Stimulated activated CD4-positive, alpha-beta T cell treated with anti-CD3 and anti-CD28 coated beads, Interleukin-1b, Interleukin-23, amount 100 ng/mL, for 24 hours (primary cell): Measurements from ENCODE around the gene MYPOP.

Source experiments
- DNase-seq, 4 experiments: peaks; one replicate each; pipeline ENCODE4 v3.0.0-alpha.2; 2020; ENCODE audit warnings: low read depth in 4 of 4, low spot score in 1 of 4

The MYPOP gene

GRCh38 chr19:45865269-45865948, 37.0 kb downstream of the MYPOP start:
- DNase-seq: no peak

GRCh38 chr19:45864629-45865082, 37.8 kb downstream of the MYPOP start:
- DNase-seq: no peak

GRCh38 chr19:45863840-45864628, 38.4 kb downstream of the MYPOP start, which contains the start of gene FOXA3:
Gene FOXA3 (plus strand): TSS chr19:45864326. CDS start chr19:45864457, 131 bp downstream.
- peak in 1 of 4 experiments; percentile 54 for DNase-seq

- no peak for DNase-seq
Observed at GRCh38 chr19:45863335-45863839, 39.0 kb downstream of the MYPOP start.

- peak; percentile 94 to 99 (median 96) for DNase-seq
Observed at GRCh38 chr19:45862564-45863334, 39.7 kb downstream of the MYPOP start, which contains the start of gene SYMPK. Gene SYMPK (minus strand): TSS chr19:45863147. CDS start chr19:45854495, 8,652 bp downstream.

- no peak for DNase-seq
Observed at GRCh38 chr19:45862271-45862563, 40.2 kb downstream of the MYPOP start.

- DNase-seq: no peak
Observed at GRCh38 chr19:45860359-45861259, 41.8 kb downstream of the MYPOP start.

GRCh38 chr19:45854167-45854778, 48.1 kb downstream of the MYPOP start:
- no peak for DNase-seq

- DNase-seq: no peak
Observed at GRCh38 chr19:45852983-45853382, 49.4 kb downstream of the MYPOP start.

- no peak for DNase-seq
Observed at GRCh38 chr19:45852145-45852750, 50.2 kb downstream of the MYPOP start.

- DNase-seq: no peak
Observed at GRCh38 chr19:45848922-45849321, 53.5 kb downstream of the MYPOP start.

GRCh38 chr19:45847663-45848062, 54.8 kb downstream of the MYPOP start:
- no peak for DNase-seq

- no peak for DNase-seq
Observed at GRCh38 chr19:45842198-45842597, 60.2 kb downstream of the MYPOP start.
